Esophagus squamous epithelium (tissue), 4 donors: ENCODE results near the gene RBM33.

Source experiments
- CTCF ChIP-seq, 6 experiments: fragments of 450-650 bp in 4 of 6; fragments of 200-600 bp in 2 of 6; sonication (generic) in 2 of 6; IDR thresholded peaks; one replicate each; pipeline ENCODE4 v1.5.1; 2016 to 2019; ENCODE audit warnings: antibody characterized with exemption in 6 of 6, mild to moderate bottlenecking in 4 of 6, moderate library complexity in 4 of 6
- POLR2A ChIP-seq, 4 donors: fragments of 450-650 bp; IDR thresholded peaks; one replicate each; pipeline ENCODE4 v1.6.1; 2017; ENCODE audit warnings: antibody characterized with exemption in 4 of 4, mild to moderate bottlenecking in 4 of 4, moderate library complexity in 3 of 4

- TF ChIP-seq CTCF (IDR thresholded peaks at IDR 0.05) (no peak), POLR2A (IDR thresholded peaks at IDR 0.05) (no peak)
Observed at GRCh38 chr7:155738104-155738503, 93.6 kb downstream of the RBM33 start.
